ENCODE results near the gene SCN1B.
"Not testable (repeated sequence)": the region's sequence is repeated elsewhere in the genome, so short reads cannot be mapped to it uniquely, and the experiment has no call there.

The SCN1B gene

DNA sequence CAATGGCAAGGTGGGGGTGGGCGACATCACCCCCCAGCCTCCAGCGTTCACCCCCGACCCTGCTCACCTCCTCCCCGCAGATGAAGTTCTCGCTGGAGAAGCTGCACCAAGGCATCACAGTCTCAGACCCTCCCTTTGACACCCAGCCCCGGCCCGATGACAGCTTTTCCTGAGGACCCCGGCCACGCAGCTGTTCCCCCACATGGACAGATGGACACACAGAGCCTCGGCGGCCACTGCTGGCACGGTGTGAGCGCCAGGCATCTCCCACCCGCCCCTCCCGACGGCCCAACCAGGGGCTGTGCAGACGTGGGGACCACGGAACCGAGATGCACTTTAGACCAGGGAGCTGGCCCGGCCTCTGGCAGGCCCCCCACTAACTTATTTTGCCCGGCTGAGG, 4.3 kb upstream of the SCN1B start:
- Mint-ChIP-seq H3K9me3 (no peaks in the 10 kb centered on the region), H3K4me1 (no peaks in the 10 kb centered on the region), H3K27ac (no peak overlapping the region), H3K27me3 (ENCODE audit: low read depth) (peaks cover 20% of the 10 kb centered on the region), H3K4me3 (no peak overlapping the region), H3K36me3 (ENCODE audit: low read depth) (peaks cover 44% of the 10 kb centered on the region)
- TF ChIP-seq, protein P1, sequence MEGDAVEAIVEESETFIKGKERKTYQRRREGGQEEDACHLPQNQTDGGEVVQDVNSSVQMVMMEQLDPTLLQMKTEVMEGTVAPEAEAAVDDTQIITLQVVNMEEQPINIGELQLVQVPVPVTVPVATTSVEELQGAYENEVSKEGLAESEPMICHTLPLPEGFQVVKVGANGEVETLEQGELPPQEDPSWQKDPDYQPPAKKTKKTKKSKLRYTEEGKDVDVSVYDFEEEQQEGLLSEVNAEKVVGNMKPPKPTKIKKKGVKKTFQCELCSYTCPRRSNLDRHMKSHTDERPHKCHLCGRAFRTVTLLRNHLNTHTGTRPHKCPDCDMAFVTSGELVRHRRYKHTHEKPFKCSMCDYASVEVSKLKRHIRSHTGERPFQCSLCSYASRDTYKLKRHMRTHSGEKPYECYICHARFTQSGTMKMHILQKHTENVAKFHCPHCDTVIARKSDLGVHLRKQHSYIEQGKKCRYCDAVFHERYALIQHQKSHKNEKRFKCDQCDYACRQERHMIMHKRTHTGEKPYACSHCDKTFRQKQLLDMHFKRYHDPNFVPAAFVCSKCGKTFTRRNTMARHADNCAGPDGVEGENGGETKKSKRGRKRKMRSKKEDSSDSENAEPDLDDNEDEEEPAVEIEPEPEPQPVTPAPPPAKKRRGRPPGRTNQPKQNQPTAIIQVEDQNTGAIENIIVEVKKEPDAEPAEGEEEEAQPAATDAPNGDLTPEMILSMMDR (IDR thresholded peaks at IDR 0.05; ENCODE audit: unreplicated experiment in 3 of 3), result no peak

DNA sequence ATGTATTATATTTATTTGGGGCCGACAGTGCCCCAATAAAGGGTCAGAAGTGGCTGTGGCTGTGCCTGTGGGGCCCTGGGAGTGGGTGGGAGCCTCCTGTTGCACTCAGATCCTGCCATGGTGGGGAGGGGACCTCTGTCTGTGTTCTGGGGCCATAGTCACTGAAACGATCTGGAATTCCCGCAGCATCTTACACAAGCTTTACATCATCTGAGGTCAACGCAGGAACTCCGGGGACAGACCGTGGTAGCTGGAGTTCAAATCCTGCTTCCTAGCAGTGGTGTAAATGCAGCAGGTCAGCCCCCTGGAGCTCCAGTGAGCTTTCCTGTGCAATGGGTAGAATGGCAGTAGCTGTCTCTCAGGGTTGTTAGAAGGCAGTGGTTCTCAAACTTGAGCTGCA, 3.9 kb upstream of the SCN1B start:
- H3K27ac Mint-ChIP-seq, result no peak overlapping the region
- H3K36me3 Mint-ChIP-seq (ENCODE audit: low read depth), result peaks cover 41% of the 10 kb centered on the region
- H3K4me3 Mint-ChIP-seq, result no peak overlapping the region
- H3K4me1 Mint-ChIP-seq, result peaks cover 4% of the 10 kb centered on the region
- H3K27me3 Mint-ChIP-seq (ENCODE audit: low read depth), result peaks cover 25% of the 10 kb centered on the region
- TF ChIP-seq, protein P1 (IDR thresholded peaks at IDR 0.05; ENCODE audit: unreplicated experiment in 3 of 3), result no peak
- H3K9me3 Mint-ChIP-seq, result no peaks in the 10 kb centered on the region

DNA sequence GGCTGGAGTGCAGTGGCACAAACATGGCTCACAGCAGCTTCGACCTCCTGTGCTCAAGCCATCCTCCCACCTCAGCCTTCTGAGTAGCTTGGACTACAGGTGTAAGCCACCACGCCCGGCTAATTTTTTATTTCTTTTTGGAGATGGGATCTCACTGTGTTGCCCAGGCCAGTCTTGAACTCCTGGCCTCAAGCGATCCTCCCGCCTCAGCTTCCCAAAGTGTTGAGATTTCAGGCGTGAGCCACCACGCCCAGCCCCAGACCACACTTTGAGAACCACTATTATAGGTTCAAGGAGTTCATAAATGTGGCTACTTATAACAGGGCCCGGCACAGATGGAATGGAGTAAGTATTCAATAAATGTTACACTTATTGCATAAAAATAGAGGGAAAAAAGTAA, 3.3 kb upstream of the SCN1B start:
- no peaks in the 10 kb centered on the region for H3K9me3 Mint-ChIP-seq
- peaks cover 6% of the 10 kb centered on the region for H3K4me1 Mint-ChIP-seq
- H3K27me3 Mint-ChIP-seq (ENCODE audit: low read depth), result peaks cover 30% of the 10 kb centered on the region
- peak overlapping the region in 1 of 3 experiments; percentile 1 for H3K4me3 Mint-ChIP-seq
- peaks cover 39% of the 10 kb centered on the region for H3K36me3 Mint-ChIP-seq (ENCODE audit: low read depth)
- TF ChIP-seq, protein P1 (IDR thresholded peaks at IDR 0.05; ENCODE audit: unreplicated experiment in 3 of 3), result no peak
- no peak overlapping the region for H3K27ac Mint-ChIP-seq

DNA sequence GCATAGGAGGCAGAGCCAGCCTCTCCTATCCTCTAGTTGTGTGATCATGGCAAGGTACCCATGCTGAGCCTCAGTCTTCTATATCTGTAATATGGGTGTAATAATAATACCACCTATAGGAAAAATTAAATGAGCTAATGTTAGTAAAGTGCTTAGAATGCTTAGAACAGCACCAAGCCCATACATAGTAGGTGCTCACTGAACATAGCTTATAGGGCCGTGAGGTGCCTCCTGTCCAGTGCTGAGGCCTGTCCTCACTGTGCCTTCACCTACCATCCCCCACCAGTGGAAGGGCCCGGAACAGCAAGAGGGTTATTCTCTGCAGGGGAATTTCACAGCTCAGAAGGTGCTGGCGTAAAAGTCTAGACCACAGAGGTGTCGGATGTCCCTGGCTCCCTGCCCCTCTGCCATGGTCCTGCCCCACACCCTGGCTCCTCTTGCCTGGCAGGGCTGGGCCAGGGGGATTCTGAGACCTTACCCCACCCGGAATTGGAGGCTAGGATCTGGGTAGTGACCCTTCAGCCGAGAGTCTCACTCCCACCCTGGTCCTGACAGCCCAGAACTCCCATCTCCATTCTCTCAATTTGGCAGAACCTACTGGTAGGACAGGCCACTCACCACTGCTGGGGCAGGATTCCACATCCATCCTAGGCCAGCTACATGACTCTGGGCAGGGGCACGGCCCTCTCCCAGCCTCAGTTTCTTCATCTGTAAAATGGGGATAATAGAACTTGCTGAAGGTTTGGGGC, 2.2 kb upstream of the SCN1B start:
- Mint-ChIP-seq H3K4me1 (peaks cover 6% of the 10 kb centered on the region), H3K36me3 (ENCODE audit: low read depth) (peaks cover 35% of the 10 kb centered on the region), H3K27ac (no peak overlapping the region), H3K9me3 (no peaks in the 10 kb centered on the region), H3K4me3 (peak overlapping the region; percentile 44 to 68 (median 64)), H3K27me3 (ENCODE audit: low read depth) (peaks cover 41% of the 10 kb centered on the region)
- TF ChIP-seq, protein P1 (IDR thresholded peaks at IDR 0.05; ENCODE audit: unreplicated experiment in 3 of 3), result no peak

DNA sequence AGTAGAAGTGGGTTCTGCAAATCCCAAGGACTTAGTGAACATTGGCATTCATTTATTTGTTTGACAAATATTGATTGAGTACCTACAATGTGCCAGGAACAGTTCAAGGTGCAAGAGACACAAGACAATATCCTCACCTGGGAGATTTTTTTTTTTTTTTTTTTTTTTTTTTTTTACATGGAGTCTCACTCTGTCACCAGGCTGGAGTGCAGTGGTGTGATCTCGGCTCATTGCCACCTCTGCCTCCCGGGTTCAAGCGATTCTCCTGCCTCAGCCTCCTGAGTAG, 1.7 kb upstream of the SCN1B start:
- not testable (repeated sequence) for H3K9me3 Mint-ChIP-seq, H3K4me1 Mint-ChIP-seq, H3K27ac Mint-ChIP-seq
- peaks cover 46% of the 10 kb centered on the region for H3K27me3 Mint-ChIP-seq (ENCODE audit: low read depth)
- H3K4me3 Mint-ChIP-seq, result peak overlapping the region; percentile 44 to 68 (median 64)
- peaks cover 35% of the 10 kb centered on the region for H3K36me3 Mint-ChIP-seq (ENCODE audit: low read depth)

GRCh38 chr19:35029275-35029736, 964 bp upstream of the SCN1B start:
- Mint-ChIP-seq H3K36me3 (ENCODE audit: low read depth) (peaks cover 27% of the 10 kb centered on the region), H3K27me3 (ENCODE audit: low read depth) (peaks cover 51% of the 10 kb centered on the region), H3K4me3 (peak overlapping the region; percentile 68 to 78 (median 72))
- H3K4me1 Mint-ChIP-seq, H3K9me3 Mint-ChIP-seq, H3K27ac Mint-ChIP-seq: not testable (repeated sequence)

GRCh38 chr19:35029737-35030256, 473 bp upstream of the SCN1B start:
- Mint-ChIP-seq H3K9me3 (no peaks in the 10 kb centered on the region), H3K36me3 (ENCODE audit: low read depth) (peaks cover 25% of the 10 kb centered on the region), H3K27me3 (ENCODE audit: low read depth) (peaks cover 55% of the 10 kb centered on the region), H3K4me3 (peak overlapping the region; percentile 68 to 78 (median 72)), H3K27ac (no peak overlapping the region), H3K4me1 (peaks cover 6% of the 10 kb centered on the region)
- TF ChIP-seq, protein P1 (IDR thresholded peaks at IDR 0.05; ENCODE audit: unreplicated experiment in 3 of 3), result no peak

Data from nephron (organoid).